ENCODE results near the gene FOXN1.

FOXN1 gene

DNA sequence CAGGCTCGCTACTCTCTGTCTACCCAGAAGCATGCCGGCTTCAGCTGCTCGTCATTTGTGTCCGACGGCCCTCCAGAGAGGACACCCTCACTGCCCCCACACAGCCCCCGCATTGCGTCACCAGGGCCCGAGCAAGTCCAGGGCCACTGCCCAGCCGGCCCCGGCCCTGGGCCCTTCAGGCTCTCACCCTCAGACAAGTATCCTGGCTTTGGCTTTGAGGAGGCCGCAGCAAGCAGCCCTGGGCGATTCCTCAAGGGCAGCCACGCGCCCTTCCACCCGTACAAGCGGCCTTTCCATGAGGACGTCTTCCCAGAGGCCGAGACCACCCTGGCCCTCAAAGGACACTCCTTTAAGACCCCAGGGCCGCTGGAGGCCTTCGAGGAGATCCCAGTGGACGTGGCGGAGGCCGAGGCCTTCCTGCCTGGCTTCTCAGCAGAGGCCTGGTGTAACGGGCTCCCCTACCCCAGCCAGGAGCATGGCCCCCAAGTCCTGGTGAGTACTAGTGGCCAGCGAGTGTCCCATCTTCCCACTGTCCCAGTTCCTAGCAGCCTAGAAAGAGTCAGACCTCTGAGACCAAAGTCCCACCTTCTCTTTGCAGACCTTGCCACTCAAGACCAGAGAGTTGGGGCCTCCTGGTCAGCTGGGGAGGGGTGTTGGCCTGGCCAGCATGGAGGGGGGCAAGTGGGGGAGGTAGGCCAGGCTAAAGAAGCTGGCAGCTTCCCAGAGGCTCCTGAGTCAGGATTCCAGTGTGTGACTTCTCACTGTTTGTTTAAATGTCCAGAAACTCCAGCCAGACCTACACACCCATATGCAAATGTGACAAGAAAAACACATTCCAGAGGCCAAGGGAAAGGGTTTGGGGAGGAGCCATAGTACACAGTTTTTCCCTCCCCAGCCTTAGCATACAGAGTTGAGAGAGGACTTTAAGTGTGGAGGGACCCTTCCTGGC is 18.6 kb downstream of the FOXN1 start:
- no peak for DNase-seq (ENCODE audit: low read depth, low spot score)

DNA sequence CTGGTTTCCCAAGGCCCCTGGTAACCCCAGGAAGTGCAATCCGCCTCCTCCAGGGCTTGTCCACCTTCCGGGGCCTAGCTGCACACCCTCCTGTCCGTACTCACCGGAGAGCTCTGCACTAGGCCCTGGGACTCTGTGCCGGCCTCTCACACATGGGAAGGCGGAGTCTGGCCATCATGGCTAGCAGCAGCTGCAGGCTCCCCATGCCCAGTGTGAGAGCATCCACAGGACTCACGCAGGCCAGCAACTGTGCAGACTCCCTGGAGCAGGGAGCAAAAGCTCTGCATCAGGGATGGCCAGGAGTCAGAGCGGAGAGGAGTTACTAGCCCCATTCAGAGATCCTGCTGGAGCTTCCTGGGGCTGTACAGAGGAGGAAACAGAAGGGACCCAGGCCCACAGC is 20.2 kb downstream of the FOXN1 start:
- no peak for DNase-seq (ENCODE audit: low read depth, low spot score)

DNA sequence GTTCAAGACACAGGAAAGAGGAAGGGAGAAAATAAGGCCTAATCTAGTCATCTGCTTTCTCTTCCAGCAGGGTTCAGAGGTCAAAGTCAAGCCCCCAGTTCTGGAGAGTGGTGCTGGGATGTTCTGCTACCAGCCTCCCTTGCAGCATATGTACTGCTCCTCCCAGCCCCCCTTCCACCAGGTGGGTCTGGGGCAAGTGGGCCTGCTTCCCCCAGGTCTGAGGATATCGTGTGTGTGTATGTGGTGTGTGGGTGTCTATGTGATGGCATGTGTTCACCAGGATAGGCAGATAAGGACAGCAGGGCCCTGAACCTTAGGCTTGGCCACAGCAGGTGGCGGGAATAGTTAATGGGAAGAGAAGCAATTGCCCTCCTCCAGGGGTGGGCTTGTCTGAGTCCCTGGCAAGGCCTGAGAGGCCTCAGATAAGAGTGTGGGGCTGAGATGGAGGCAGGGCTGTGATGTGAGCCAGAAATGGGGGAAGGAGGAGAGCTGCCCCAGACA is 21.1 kb downstream of the FOXN1 start:
- no peak for DNase-seq (ENCODE audit: low read depth, low spot score)

DNA sequence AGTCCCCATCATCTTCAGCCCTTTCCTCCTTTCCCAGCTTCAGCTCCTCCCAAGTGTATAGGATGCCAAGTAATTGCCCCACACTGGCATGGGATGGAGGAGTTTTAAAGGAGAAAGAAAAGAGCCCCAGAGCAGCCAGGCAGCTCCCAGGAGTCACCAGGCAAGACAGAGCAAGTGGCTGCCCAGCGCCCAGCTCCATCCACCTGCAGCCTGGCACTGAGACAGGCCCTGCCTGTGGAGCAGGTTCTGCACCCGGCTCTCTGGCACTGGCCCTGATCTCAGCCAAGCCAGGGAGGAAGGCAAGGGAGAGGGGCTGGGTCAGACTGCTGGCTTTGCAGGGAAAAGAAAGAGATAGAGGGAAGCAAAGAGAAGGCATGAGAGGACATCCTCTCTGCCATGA is 21.7 kb downstream of the FOXN1 start:
- DNase-seq (ENCODE audit: low read depth, low spot score), result no peak

DNA sequence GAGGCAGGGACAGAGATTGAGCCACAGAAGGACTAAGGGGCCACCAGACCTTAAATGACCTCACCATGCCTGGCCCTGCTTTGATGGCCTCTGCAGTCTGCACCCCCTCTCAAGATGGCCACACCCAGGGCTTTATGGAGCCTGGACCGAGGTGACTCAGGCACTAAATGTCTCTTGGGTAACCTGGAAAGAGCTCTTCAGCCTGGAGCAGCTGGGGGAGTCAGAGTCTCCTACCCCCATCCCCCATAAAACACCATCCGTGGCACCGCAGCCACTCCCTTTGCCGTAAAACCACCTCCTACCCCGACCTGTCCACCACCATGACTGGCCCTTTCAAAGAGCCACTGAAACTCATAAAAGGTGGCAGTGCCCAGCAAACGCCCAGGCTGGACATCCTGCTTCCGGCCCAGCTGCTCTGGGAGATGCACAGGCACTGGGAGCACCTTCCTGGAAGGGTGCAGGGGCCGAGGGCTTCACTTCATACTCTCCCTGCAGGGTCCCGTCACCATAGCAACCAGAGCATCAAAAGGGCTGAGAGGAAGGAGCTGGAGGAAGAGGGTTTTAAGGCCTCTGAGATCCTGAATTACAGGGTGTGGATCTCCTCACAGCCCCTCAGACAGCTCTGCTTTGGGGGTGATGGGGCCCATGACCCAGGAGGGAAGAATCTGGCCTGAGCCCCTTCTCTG is 22.3 kb downstream of the FOXN1 start:
- no peak for DNase-seq (ENCODE audit: low read depth, low spot score)

DNA sequence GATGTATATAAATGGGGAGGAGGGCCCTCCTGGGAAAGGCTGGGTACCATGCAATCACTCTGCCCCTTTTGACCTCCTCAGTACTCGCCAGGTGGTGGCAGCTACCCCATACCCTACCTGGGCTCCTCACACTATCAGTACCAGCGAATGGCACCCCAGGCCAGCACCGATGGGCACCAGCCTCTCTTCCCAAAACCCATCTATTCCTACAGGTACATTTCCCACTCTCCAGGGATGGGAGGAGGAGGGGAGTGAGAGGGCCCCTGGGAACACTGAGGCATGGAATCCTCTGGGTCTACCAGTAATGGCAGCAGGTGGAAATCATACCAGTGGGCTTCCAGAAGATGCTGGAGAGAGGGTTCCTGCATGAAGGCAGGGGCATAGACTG is 22.9 kb downstream of the FOXN1 start:
- no peak for DNase-seq (ENCODE audit: low read depth, low spot score)

DNA sequence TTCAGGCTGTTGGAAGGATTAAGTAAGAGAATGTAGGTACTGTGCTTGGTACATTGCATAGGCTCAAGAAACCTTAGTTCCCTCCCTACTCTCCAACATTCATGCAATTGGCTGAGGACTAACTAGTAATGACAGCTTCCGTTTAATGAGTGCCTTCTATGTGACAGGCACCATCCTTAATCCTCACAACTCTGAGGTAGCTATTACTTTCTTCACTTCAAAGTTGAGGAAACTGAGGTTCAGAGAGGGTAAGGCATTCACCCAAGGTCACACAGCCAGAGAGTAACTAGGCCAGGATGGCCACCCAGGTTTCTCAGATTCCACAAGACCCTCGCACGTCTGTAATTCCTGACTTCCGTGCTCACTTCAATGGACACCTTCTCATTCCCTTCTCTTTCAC is 24.1 kb downstream of the FOXN1 start:
- no peak for DNase-seq (ENCODE audit: low read depth, low spot score)

DNA sequence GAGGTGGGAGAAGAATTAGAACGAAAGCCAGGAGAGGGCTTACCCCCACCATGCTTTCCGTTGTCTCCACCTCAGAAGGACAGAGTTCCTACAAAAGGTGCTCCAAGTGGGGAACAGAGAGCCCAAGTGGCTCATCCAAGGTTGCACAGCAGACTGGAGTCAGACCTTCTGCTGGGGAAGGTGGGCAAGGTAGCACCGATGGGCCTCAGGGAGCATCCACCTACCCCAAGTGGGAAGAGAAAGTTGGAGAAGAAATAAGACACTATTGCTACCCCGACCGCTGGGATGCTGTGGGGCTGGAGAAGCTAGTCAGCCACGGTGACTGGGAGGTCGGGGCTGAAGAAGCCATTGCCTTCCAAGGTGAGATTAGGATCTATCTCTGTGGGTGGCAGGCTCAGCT is 24.8 kb downstream of the FOXN1 start:
- DNase-seq (ENCODE audit: low read depth, low spot score), result no peak

DNA sequence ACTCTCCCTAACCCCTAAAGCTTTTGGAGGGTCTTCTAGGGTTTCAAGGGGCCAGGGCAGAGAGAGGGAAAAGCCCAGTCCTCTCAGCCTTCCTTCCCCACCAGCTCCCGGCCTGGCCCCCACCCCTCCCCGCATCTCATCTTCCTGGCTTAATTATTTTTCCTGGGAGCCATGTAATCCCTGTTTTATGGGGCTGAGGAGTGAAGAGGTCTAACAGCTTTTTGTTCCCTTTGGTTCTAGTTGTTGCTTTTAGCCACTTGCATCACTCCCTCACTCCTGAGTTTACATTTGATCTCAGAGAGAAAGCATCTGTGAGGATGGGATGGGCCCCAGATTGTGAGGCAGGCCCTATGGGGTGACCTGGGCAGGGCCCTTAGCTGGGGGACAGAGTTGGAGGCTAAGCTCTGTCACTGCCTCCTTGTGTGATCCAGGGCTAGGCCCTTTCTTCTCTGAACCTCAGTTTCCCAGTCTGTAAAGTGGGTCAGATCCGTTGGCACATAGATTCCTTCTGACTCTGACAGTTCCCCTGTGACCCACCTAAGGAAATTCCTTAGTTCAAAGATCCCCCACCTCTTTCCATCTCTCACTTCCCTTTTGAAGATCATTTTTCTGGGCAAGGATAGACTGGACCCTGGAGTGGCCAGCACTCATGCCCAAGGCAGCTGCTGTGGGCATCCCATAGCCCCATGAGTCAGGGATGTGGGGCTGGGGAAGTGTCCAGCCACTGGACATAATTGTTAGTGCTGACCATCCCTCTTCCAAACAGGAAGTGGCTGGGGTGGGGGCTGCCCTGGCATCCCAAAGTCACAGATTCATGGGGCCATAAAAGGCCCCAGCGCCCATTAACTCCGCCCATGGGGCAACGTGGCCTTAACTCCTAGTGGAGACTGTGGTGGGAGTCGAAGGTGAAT is 26.2 kb downstream of the FOXN1 start:
- DNase-seq (ENCODE audit: low read depth, low spot score), result no peak

DNA sequence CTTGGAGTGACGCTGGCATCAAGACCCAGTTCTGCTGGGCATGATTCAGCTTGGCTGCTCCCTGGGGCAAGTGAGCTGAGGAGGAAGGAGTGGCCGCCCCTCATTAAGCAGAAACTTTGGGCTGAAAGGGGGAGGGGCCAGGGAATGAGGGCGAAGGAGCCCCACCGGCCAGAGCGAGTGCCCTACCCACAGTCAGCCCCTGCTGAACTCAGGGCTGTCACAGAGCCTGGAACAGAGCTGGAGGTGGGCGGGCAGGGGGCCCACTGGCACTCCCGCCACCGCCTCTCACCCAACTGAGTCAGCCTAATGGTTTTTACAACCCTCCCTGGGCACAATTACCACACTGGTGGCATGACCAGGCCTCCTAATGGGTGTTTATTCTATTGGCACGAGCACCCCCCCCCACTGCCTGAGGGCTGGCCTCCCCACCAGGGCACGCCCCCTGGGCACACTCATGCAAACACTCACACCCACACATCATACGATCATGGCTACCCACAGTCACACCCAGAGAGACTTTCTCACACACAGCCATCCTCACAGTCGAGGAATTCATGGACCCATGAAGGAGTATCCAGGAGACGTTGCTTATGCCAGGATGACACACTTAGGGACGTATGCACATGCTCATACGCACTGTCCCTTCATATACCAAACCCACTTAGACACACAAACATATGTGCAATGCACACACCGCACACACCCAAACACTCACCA is 27.1 kb downstream of the FOXN1 start:
- DNase-seq (ENCODE audit: low read depth, low spot score), result no peak

DNA sequence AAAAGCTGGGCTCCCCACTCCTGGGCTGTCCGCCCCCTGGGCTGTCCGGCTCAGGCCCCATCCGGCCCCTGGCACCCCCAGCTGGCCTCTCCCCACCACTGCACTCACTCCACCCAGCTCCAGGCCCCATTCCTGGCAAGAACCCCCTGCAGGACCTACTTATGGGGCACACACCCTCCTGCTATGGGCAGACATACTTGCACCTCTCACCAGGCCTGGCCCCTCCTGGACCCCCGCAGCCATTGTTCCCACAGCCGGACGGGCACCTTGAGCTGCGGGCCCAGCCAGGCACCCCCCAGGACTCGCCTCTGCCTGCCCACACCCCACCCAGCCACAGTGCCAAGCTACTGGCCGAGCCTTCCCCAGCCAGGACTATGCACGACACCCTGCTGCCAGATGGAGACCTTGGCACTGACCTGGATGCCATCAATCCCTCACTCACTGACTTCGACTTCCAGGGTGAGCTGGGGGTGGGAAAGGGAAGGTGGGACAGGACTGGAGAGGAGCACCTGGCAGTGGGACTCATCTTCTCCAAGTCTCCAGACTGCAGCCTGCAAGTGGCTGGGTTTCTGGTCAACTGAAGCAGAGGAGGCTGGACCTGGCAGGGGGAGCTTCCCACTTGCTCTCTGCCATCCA is 28.7 kb downstream of the FOXN1 start:
- DNase-seq (ENCODE audit: low read depth, low spot score), result no peak

DNA sequence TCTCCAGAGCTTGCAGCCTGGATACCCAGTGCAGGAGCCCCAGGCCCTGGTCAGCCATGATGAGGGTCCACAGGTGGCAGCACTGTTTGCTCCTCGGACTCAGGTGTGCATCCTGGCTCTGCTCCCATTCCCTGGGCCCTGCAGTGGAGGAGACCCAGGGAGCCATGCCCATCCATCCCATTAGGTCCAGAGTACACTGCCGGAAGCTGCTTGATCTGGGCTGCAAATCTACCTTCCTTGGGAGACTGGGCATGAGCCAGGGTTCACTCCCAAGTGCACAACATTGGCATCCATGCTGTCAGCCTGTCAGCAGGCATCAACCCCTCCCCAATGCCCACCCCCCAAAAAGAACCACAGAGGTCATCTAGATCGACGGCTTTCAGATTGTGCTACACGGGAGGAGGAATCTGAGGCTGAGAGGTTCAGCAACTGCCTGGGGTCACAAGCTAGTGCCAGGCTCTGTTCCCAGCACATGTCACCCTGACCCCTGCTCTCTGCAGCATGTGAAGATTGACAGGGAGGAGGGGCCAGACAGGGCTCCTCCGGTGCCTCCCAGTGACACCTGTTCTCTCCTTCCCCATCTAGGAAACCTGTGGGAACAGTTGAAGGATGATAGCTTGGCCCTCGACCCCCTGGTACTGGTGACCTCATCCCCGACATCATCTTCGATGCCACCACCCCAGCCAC is 30.5 kb downstream of the FOXN1 start:
- no peak for DNase-seq (ENCODE audit: low read depth, low spot score)

DNA sequence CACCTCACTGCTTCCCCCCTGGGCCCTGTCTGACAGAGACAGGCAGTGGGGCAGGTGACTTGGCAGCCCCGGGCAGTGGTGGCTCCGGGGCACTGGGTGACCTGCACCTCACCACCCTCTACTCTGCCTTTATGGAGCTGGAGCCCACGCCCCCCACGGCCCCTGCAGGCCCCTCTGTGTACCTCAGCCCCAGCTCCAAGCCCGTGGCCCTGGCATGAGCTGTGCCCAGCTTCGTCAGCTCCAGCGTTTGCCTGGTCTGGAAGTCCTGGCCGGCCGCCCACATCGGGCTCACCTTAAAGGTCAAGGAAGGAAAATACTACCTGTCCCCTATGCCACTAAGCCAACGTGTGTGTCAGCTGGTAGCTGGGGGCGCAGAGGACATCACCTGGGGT is 31.1 kb downstream of the FOXN1 start:
- DNase-seq (ENCODE audit: low read depth, low spot score), result no peak

DNA sequence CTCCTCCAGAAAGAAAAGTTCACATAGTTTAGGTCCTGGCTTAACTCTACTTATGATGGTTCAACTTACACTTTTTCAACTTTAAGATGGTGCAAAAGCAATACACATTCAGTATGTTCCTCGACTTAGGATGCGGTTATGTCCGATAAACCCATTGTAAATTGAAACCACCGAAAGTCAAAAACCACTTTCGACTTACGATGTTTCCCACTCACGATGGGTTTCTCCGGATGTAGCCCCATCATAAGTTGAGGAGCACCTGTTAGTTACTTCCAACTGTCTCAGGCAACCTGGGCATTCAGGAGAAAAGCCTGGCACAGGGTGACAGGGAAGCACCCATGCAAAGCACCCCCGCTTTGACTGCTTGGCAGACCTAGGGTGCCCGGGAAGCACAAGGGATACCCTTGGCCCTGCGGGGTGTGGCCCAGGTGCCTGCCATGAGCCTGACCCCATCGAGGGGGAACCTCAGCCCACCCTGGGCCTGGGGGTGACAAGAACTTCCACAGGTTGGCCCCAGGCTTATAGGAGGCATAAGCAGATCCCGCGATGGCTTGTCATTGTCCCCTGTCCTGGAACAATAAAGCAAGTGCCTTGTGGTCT is 32.2 kb downstream of the FOXN1 start:
- no peak for DNase-seq (ENCODE audit: low read depth, low spot score)

DNA sequence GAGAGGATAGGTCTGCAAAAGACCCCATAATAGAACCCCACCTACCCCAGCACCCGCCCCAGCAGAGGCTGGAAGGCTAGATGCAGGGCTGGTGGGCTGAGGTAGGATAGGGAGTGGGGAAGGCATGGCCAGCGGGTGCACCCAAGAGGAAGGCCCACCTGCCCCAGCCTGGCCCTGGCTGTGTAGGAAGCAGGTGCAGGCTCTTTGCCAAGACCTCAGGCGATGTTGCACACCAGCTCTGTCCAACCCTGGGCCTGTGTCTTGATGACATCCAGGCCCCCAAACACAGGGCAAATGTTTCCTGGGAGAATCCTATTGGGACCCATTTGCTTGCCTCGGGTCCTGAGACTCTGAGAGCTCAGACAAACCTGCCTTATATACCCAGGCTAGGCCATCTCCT is 34.1 kb downstream of the FOXN1 start:
- DNase-seq (ENCODE audit: low read depth, low spot score), result no peak

DNA sequence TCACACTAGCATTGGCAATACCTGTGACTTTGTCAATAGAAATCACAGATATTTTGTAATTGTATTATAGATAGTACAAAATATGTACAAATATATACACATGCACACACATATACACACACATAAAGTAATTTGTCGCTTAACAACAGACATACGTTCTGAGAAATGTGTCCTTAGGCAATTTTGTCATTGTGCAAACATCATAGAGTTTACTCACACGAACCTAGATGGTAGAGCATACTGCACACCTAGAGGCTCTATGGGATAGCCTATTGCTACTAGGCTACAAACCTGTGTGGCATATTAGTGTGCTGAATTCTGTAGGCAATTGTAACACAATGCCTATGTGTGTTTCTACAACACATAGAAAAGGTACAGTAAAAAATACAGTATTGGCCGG is 35.3 kb downstream of the FOXN1 start:
- no peak for DNase-seq (ENCODE audit: low read depth, low spot score)

DNA sequence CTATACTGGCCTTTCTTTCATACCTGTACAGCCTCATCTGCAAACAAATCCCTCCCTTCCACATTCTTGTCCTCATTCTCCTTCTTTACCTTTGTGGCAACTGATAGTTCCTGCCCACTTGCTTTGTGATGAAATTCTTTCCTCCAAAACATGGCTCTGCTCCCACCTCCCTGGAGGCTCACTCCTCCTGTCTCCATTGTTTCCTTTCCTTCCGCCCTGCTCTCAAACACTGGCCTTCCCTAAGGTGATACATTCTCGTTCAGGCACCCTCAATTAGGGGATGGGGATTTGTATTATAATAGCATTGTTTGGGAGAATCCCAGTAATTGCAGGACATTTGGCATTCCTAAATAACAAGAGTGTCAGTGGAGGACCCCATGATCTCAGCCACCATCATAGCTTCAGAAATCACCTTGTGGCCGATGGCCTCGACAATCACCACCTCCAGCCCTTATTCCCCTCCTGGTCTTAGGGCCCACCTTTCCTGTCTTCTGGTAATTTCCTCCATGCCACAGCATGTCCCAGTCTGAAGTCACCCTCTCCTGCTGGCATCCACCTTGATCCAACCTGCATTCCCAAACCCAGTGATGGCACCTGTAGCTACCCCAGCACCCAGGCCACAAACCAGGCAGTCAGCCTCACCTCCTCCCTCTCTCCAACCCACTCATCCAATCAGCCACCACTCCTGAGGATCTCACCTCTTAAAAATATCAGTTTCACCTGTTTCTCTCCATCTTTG is 38.4 kb downstream of the FOXN1 start:
- DNase-seq (ENCODE audit: low read depth, low spot score), result no peak

DNA sequence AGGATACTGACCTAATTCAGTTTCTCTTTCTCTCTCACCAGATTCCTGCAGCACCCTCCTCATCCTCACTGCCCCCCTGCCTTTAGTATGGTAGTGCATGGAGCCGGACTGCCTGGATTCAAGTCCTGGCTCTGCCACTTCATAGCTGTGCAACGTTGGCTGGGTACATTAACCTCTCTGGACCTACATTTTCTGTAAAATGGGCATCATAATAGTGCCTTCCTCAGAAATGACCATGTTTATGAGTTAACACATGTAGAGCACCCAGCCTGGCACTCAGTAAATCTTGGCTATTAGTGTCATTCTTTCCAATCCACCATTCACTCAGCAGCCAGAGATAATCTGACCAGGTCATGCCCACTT is 39.0 kb downstream of the FOXN1 start:
- no peak for DNase-seq (ENCODE audit: low read depth, low spot score)

DNA sequence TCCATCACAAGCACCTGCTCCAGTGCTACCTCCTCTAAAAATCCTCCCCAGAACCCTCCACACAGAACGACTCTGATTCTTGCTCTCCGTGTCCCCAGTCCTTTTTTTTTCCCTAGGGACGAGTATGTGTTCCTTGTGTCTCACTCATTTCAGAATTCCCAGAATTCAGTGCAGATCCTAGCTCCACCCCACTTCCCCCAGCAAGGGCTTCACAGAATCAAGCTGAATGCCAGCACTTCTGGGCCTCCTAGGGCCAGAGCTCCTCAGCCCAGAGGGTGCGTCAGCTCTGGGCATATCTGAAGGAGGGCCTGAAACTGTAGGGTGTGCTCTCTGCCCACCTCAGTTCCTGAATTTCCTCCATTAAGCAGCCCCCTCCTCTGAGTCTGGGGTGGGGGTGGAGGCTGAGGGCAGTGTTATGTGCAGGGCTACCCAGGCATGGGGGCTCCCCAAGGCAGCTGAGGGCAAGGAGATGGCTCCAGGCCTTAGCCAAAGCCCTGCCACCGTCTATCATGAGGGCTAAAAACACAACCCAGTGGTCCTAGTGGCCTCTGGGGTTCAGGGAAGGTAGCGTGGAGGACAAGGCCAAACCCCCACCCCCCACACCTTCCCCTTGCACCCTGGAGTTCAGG is 39.8 kb downstream of the FOXN1 start:
- DNase-seq (ENCODE audit: low read depth, low spot score), result no peak
